Measurements from ENCODE around the gene TMEM250. TPM values are rescaled to one million over a fixed set of nuclear protein-coding genes. Genes with fewer than 3 reads are reported as not detected.

Gene TMEM250
- total and polyA plus RNA-seq, 9 of the 15 experiments (the other 6 are each of a cell fraction or from before 2014, with no cell fraction given) = 0.32 to 44.6 (median 12.2) TPM

GRCh38 chr9:136109351-136110081 is 9.2 kb downstream of the TMEM250 start (continued):
- TF ChIP-seq RREB1 (CRISPR knock-in tag; IDR thresholded peaks at IDR 0.05) (0 out of 2 replicates have a peak, but pooled peaks have one; percentile 7), ATF1 (CRISPR knock-in tag; IDR thresholded peaks at IDR 0.05) (no peak), ATF1 (tag; IDR thresholded peaks at IDR 0.05) (peak; percentile 48; the same call in 1 of the 2 replicates), ZNF561 (CRISPR knock-in tag; conservative IDR thresholded peaks at IDR 0.05) (no peak), XRCC5 (IDR thresholded peaks at IDR 0.05; ENCODE audit: low read depth, low read length) (no peak), ZKSCAN3 (CRISPR knock-in tag; IDR thresholded peaks at IDR 0.05) (no peak), FUS (optimal IDR thresholded peaks at IDR 0.05; ENCODE audit: low read depth, low read length) (no peak), POLR2AphosphoS2 (IDR thresholded peaks at IDR 0.05; ENCODE audit: low read length) (no peak), PTRF (tag; IDR thresholded peaks at IDR 0.05) (no peak), ZNF766 (CRISPR knock-in tag; conservative IDR thresholded peaks at IDR 0.05) (no peak), ZNF583 (CRISPR knock-in tag; IDR thresholded peaks at IDR 0.05) (no peak), ZKSCAN8 (CRISPR knock-in tag; IDR thresholded peaks at IDR 0.05) (no peak), TAL1 (IDR thresholded peaks at IDR 0.05) (no peak)
- TF ChIP-seq, protein P1, sequence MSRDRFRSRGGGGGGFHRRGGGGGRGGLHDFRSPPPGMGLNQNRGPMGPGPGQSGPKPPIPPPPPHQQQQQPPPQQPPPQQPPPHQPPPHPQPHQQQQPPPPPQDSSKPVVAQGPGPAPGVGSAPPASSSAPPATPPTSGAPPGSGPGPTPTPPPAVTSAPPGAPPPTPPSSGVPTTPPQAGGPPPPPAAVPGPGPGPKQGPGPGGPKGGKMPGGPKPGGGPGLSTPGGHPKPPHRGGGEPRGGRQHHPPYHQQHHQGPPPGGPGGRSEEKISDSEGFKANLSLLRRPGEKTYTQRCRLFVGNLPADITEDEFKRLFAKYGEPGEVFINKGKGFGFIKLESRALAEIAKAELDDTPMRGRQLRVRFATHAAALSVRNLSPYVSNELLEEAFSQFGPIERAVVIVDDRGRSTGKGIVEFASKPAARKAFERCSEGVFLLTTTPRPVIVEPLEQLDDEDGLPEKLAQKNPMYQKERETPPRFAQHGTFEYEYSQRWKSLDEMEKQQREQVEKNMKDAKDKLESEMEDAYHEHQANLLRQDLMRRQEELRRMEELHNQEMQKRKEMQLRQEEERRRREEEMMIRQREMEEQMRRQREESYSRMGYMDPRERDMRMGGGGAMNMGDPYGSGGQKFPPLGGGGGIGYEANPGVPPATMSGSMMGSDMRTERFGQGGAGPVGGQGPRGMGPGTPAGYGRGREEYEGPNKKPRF (IDR thresholded peaks at IDR 0.05; ENCODE audit: low read depth, low read length) = no peak
- TF ChIP-seq, protein P2, sequence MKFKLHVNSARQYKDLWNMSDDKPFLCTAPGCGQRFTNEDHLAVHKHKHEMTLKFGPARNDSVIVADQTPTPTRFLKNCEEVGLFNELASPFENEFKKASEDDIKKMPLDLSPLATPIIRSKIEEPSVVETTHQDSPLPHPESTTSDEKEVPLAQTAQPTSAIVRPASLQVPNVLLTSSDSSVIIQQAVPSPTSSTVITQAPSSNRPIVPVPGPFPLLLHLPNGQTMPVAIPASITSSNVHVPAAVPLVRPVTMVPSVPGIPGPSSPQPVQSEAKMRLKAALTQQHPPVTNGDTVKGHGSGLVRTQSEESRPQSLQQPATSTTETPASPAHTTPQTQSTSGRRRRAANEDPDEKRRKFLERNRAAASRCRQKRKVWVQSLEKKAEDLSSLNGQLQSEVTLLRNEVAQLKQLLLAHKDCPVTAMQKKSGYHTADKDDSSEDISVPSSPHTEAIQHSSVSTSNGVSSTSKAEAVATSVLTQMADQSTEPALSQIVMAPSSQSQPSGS (CRISPR knock-in tag; IDR thresholded peaks at IDR 0.05) = no peak
- TF ChIP-seq, protein P3, sequence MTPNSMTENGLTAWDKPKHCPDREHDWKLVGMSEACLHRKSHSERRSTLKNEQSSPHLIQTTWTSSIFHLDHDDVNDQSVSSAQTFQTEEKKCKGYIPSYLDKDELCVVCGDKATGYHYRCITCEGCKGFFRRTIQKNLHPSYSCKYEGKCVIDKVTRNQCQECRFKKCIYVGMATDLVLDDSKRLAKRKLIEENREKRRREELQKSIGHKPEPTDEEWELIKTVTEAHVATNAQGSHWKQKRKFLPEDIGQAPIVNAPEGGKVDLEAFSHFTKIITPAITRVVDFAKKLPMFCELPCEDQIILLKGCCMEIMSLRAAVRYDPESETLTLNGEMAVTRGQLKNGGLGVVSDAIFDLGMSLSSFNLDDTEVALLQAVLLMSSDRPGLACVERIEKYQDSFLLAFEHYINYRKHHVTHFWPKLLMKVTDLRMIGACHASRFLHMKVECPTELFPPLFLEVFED (CRISPR knock-in tag; conservative IDR thresholded peaks at IDR 0.05) = no peak
- TF ChIP-seq, protein P4, sequence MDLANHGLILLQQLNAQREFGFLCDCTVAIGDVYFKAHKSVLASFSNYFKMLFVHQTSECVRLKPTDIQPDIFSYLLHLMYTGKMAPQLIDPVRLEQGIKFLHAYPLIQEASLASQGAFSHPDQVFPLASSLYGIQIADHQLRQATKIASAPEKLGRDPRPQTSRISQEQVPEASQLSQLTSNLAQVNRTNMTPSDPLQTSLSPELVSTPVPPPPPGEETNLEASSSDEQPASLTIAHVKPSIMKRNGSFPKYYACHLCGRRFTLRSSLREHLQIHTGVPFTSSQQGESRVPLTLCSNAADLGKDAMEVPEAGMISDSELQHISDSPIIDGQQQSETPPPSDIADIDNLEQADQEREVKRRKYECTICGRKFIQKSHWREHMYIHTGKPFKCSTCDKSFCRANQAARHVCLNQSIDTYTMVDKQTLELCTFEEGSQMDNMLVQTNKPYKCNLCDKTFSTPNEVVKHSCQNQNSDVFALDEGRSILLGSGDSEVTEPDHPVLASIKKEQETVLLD (IDR thresholded peaks at IDR 0.05) = no peak; the same call in 1 of the 2 replicates
